ENCODE data around the gene FARSB.
A peak's percentile ranks its signal among the peaks of the same experiment; 100 is the strongest.

The FARSB gene

GRCh38 chr2:222673883-222674282 lies 18.0 kb upstream of the FARSB start:
- peaks cover 45% of the 10 kb centered on the region for H3K4me1 Mint-ChIP-seq (ENCODE audit: low read depth)
- no peak overlapping the region for H3K27ac Mint-ChIP-seq
- H3K27me3 Mint-ChIP-seq: peaks cover 25% of the 10 kb centered on the region
- H3K9me3 Mint-ChIP-seq: no peaks in the 10 kb centered on the region
- no peak overlapping the region for H3K4me3 Mint-ChIP-seq
- intact Hi-C loops (cut with micrococcal nuclease): no loop called here
- H3K36me3 Mint-ChIP-seq (ENCODE audit: low read depth): no peaks in the 10 kb centered on the region

DNA sequence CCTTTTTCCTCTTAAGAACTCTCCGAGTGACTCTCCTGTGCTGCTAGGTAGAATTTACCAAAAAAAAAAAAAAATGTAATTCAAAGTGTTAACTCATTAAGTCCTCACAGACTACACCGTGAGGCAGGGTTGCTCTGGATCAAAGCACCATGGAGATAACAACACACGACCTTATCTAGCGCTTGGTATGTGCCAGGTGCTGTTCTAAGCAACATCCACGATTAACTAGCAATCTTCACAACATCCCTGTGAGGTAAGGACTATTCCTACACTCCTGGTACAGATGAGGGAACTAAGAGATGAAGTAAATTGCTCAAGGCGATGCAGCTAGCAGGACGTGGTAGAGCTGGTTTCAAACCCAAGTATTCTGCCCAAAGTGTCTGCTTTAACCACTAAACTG lies 17.4 kb upstream of the FARSB start:
- H3K27ac Mint-ChIP-seq: no peak overlapping the region
- H3K9me3 Mint-ChIP-seq: no peaks in the 10 kb centered on the region
- peaks cover 19% of the 10 kb centered on the region for H3K27me3 Mint-ChIP-seq
- H3K4me3 Mint-ChIP-seq: no peak overlapping the region
- intact Hi-C loops (cut with micrococcal nuclease): no loop called here
- H3K4me1 Mint-ChIP-seq (ENCODE audit: low read depth): peaks cover 50% of the 10 kb centered on the region
- H3K36me3 Mint-ChIP-seq (ENCODE audit: low read depth): no peaks in the 10 kb centered on the region

GRCh38 chr2:222672068-222672401 lies 16.1 kb upstream of the FARSB start:
- Mint-ChIP-seq H3K36me3 (ENCODE audit: low read depth) (no peaks in the 10 kb centered on the region), H3K27me3 (peaks cover 13% of the 10 kb centered on the region), H3K9me3 (no peaks in the 10 kb centered on the region), H3K4me3 (peak overlapping the region; percentile 83), H3K4me1 (ENCODE audit: low read depth) (peaks cover 50% of the 10 kb centered on the region), H3K27ac (peak overlapping the region; percentile 67)
- intact Hi-C loops (cut with micrococcal nuclease): no loop called here

GRCh38 chr2:222671259-222672067 lies 15.6 kb upstream of the FARSB start, which contains the start of gene MOGAT1:
Gene MOGAT1 (plus strand): TSS chr2:222671658. CDS start chr2:222671786, 128 bp downstream.
- H3K36me3 Mint-ChIP-seq (ENCODE audit: low read depth): no peaks in the 10 kb centered on the region
- H3K9me3 Mint-ChIP-seq: no peaks in the 10 kb centered on the region
- peak within 1 kb of the TSS; percentile 83 for H3K4me3 Mint-ChIP-seq
- H3K4me1 Mint-ChIP-seq (ENCODE audit: low read depth): peaks cover 55% of the 10 kb centered on the region
- peaks cover 13% of the 10 kb centered on the region for H3K27me3 Mint-ChIP-seq
- peak within 1 kb of the TSS; percentile 67 for H3K27ac Mint-ChIP-seq
- intact Hi-C loops (cut with micrococcal nuclease): no loop called here

- no peaks in the 10 kb centered on the region for H3K36me3 Mint-ChIP-seq (ENCODE audit: low read depth)
- intact Hi-C loops (cut with micrococcal nuclease): no loop called here
- no peaks in the 10 kb centered on the region for H3K9me3 Mint-ChIP-seq
- H3K4me1 Mint-ChIP-seq (ENCODE audit: low read depth): peaks cover 61% of the 10 kb centered on the region
- H3K27me3 Mint-ChIP-seq: peaks cover 11% of the 10 kb centered on the region
- H3K27ac Mint-ChIP-seq: no peak overlapping the region
- no peak overlapping the region for H3K4me3 Mint-ChIP-seq
Observed at GRCh38 chr2:222670191-222671038, 14.5 kb upstream of the FARSB start.

DNA sequence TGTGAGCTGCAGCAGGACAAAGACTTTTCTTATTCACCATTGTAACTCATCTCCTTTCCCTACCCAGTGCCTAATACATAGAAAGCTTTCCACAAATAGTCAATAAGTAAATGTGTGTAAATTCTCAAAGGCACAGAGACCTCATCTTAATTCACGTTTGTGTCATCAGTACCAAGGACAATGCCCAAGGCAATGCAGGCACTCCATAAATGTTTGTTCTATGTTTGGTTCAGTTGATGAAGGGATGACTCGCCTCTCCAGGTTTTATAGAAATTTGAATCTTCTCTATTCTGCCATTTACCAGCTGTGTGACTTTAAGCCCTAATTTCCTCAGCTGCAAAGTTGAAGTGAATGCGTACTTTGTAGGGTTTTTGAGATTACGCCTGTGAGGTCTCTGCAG lies 13.5 kb upstream of the FARSB start:
- Mint-ChIP-seq H3K27me3 (peaks cover 10% of the 10 kb centered on the region), H3K36me3 (ENCODE audit: low read depth) (no peaks in the 10 kb centered on the region), H3K9me3 (no peaks in the 10 kb centered on the region), H3K27ac (no peak overlapping the region), H3K4me1 (ENCODE audit: low read depth) (peaks cover 65% of the 10 kb centered on the region), H3K4me3 (no peak overlapping the region)
- intact Hi-C loops (cut with micrococcal nuclease): no loop called here

- Mint-ChIP-seq H3K27me3 (peaks cover 10% of the 10 kb centered on the region), H3K9me3 (no peaks in the 10 kb centered on the region), H3K36me3 (ENCODE audit: low read depth) (no peaks in the 10 kb centered on the region), H3K4me1 (ENCODE audit: low read depth) (peaks cover 66% of the 10 kb centered on the region), H3K4me3 (no peak overlapping the region), H3K27ac (no peak overlapping the region)
- intact Hi-C loops (cut with micrococcal nuclease): no loop called here
Observed at GRCh38 chr2:222668494-222669154, 12.7 kb upstream of the FARSB start.

DNA sequence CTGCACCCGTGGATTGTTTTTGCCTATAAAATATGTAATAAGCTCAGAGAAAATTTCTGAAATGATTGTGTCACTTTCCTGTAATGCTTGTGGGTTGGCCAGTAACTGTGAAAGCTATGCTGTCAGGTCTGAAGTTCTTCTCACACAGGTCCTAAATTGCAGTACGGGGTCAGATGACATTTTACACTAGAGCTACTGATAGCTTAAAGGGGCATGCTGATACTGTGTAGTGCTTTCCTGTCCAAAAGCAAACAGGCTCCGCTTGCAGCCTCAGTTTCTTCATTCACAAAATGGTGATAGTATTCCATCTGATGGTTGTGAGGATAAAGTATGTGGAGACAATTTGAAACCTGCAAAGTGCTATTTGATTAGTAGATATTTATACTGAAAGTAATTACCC lies 7.6 kb upstream of the FARSB start:
- H3K4me1 Mint-ChIP-seq (ENCODE audit: low read depth): peaks cover 28% of the 10 kb centered on the region
- no peaks in the 10 kb centered on the region for H3K9me3 Mint-ChIP-seq
- H3K4me3 Mint-ChIP-seq: no peak overlapping the region
- no peaks in the 10 kb centered on the region for H3K36me3 Mint-ChIP-seq (ENCODE audit: low read depth)
- H3K27ac Mint-ChIP-seq: no peak overlapping the region
- intact Hi-C loops (cut with micrococcal nuclease): no loop called here
- no peaks in the 10 kb centered on the region for H3K27me3 Mint-ChIP-seq

- Mint-ChIP-seq H3K4me3 (peak overlapping the region; percentile 92), H3K27ac (peak overlapping the region; percentile 87), H3K4me1 (ENCODE audit: low read depth) (peaks cover 35% of the 10 kb centered on the region), H3K27me3 (no peaks in the 10 kb centered on the region), H3K9me3 (no peaks in the 10 kb centered on the region), H3K36me3 (ENCODE audit: low read depth) (peaks cover 7% of the 10 kb centered on the region)
- intact Hi-C loops (cut with micrococcal nuclease): no loop called here
Observed at GRCh38 chr2:222656526-222657446, 894 bp upstream of the FARSB start.

DNA sequence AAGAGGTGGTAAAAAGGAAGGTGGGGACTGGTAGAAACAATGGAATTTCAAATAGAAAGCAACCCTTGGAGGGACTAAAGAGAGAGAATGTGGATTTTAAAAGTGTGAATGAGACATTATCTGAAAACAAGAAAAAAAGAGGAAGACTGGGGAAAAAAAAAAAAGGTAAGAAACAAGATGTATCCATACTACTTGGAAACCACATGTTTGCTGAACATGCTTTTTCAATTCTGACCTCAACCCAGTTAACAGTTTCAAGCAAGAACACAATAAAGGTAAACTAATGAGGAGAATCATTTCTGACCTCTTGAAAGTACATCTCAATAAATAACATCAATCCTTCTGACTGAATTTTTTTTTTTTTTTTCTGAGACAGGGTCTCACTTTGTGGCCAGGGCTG lies 2.6 kb downstream of the FARSB start:
- Mint-ChIP-seq H3K27ac (peak overlapping the region; percentile 10), H3K27me3 (no peaks in the 10 kb centered on the region), H3K9me3 (no peaks in the 10 kb centered on the region), H3K4me1 (ENCODE audit: low read depth) (peaks cover 39% of the 10 kb centered on the region), H3K4me3 (no peak overlapping the region), H3K36me3 (ENCODE audit: low read depth) (peaks cover 12% of the 10 kb centered on the region)
- intact Hi-C loops (cut with micrococcal nuclease): no loop called here

GRCh38 chr2:222652491-222653255 lies 3.2 kb downstream of the FARSB start:
- H3K4me1 Mint-ChIP-seq (ENCODE audit: low read depth): peaks cover 39% of the 10 kb centered on the region
- intact Hi-C loops (cut with micrococcal nuclease): no loop called here
- no peak overlapping the region for H3K4me3 Mint-ChIP-seq

DNA sequence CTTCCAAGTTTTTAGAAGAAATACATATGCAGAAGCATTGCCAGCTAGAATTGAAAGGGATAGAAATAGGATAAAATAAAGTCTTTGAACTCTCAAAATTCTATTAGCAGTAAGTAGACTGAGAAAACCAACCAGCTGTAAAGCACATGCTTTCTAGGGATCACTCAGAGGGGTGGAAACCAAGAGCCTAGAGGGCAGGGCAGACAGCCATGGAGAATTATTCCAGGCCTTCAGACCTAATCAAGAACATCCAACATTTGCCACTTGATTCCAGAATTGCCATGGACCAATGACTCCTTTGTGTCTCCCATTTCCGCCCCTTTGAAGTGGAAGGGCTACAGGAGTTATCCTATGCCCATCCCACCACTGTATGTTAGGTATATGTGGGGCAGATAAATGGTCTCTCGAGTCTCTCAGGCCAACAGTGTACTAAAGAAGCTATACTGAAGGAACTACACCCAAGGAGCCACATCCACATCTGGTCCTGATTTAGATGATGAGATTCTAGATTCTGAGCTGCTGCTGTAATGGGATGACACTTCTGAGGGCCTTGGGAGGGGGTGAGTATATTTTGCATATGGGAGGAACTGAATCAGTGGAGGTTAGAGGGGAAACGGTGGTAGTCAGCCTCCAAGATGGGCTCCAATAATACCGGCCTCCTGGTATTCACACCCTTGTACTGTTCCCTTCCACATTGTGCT lies 4.0 kb downstream of the FARSB start:
- Mint-ChIP-seq H3K9me3 (no peaks in the 10 kb centered on the region), H3K27me3 (no peaks in the 10 kb centered on the region), H3K4me3 (no peak overlapping the region), H3K4me1 (ENCODE audit: low read depth) (peaks cover 37% of the 10 kb centered on the region), H3K27ac (no peak overlapping the region), H3K36me3 (ENCODE audit: low read depth) (peaks cover 26% of the 10 kb centered on the region)
- intact Hi-C loops (cut with micrococcal nuclease): no loop called here

More at GRCh38 chr2:222652491-222653255, 3.2 kb downstream of the FARSB start:
- H3K36me3 Mint-ChIP-seq (ENCODE audit: low read depth): peaks cover 18% of the 10 kb centered on the region
- peak overlapping the region; percentile 10 for H3K27ac Mint-ChIP-seq
- no peaks in the 10 kb centered on the region for H3K9me3 Mint-ChIP-seq
- H3K27me3 Mint-ChIP-seq: no peaks in the 10 kb centered on the region
